NCI-H226 (cell line): ENCODE data around the gene COX8A.
"Not testable (repeated sequence)": the region's sequence is repeated elsewhere in the genome, so short reads cannot be mapped to it uniquely, and the experiment has no call there.

Experiments
- DNase-seq: peaks from one replicate; pipeline ENCODE4 v3.0.0-alpha.2; 2015

Gene COX8A

GRCh38 chr11:63970902-63971301, 3.5 kb upstream of the COX8A start:
- no peak for DNase-seq

GRCh38 chr11:63973912-63974258, 535 bp upstream of the COX8A start:
- not testable (repeated sequence) for DNase-seq

GRCh38 chr11:63978551-63979239, 4.3 kb downstream of the COX8A start:
- no peak for DNase-seq

GRCh38 chr11:63979426-63979825, 5.0 kb downstream of the COX8A start:
- DNase-seq: no peak

GRCh38 chr11:63985812-63986155, 11.4 kb downstream of the COX8A start:
- DNase-seq: no peak

- DNase-seq: peak; percentile 92
These were observed 11.9 kb downstream of the COX8A start, which contains the start of gene OTUB1 for GRCh38 chr11:63986156-63986931. TSS of gene OTUB1 (plus strand) at chr11:63986438. CDS start at chr11:63986457, 19 bp downstream.

GRCh38 chr11:63986932-63987513, 12.6 kb downstream of the COX8A start:
- no peak for DNase-seq

GRCh38 chr11:63991558-63991957, 17.1 kb downstream of the COX8A start:
- DNase-seq: no peak

- no peak for DNase-seq
These were observed 18.7 kb downstream of the COX8A start for GRCh38 chr11:63993100-63993499.

- no peak for DNase-seq
These were observed 19.6 kb downstream of the COX8A start for GRCh38 chr11:63993993-63994392.

- no peak for DNase-seq
These were observed 22.1 kb downstream of the COX8A start for GRCh38 chr11:63996512-63996911.

- no peak for DNase-seq
These were observed 22.8 kb downstream of the COX8A start for GRCh38 chr11:63997104-63997700.

GRCh38 chr11:63997801-63998337, 23.4 kb downstream of the COX8A start:
- DNase-seq: no peak

GRCh38 chr11:63998558-63999348, 24.3 kb downstream of the COX8A start:
- DNase-seq: no peak

GRCh38 chr11:63999349-64000025, 25.1 kb downstream of the COX8A start:
- peak; percentile 83 for DNase-seq

GRCh38 chr11:64000026-64000739, 25.8 kb downstream of the COX8A start:
- no peak for DNase-seq

GRCh38 chr11:64000740-64001483, 26.5 kb downstream of the COX8A start:
- no peak for DNase-seq

GRCh38 chr11:64001484-64002420, 27.3 kb downstream of the COX8A start:
- peak; percentile 42 for DNase-seq
